ENCODE data around the gene AFF3. TPM values are rescaled to one million over a fixed set of nuclear protein-coding genes. Genes with fewer than 3 reads are reported as not detected.

Gene AFF3
- total RNA-seq, 1 experiment from 2014 or later, result 0.61 TPM

GRCh38 chr2:100054426-100054825, 88.0 kb downstream of the AFF3 start:
- Histone ChIP-seq H3K4me1 (ENCODE audit: control insufficient read depth in 1 of 2, insufficient read depth in 2 of 2, low read length in 2 of 2) (no peaks in the 10 kb centered on the region), H3K79me2 (ENCODE audit: insufficient read depth, low read length) (no peaks in the 10 kb centered on the region), H3K4me2 (ENCODE audit: low read length) (no peak overlapping the region), H3K9me3 (ENCODE audit: control insufficient read depth in 1 of 2, insufficient read depth in 1 of 2, low read depth in 1 of 2, low read length in 2 of 2) (no peaks in the 10 kb centered on the region), H3K36me3 (ENCODE audit: control insufficient read depth in 1 of 2, insufficient read depth in 2 of 2, low read length in 2 of 2) (no peaks in the 10 kb centered on the region), H3K4me3 (replicated peaks in 1 of 2; ENCODE audit: low read depth in 1 of 2, low read length in 2 of 2) (no peak overlapping the region), H3K9ac (ENCODE audit: low read length) (no peak overlapping the region), H3K27me3 (ENCODE audit: insufficient read depth, low read length) (peaks cover 19% of the 10 kb centered on the region), H4K20me1 (ENCODE audit: insufficient read depth) (no peaks in the 10 kb centered on the region), H3K9me2 (ENCODE audit: insufficient read depth) (no peaks in the 10 kb centered on the region), H2AFZ (ENCODE audit: low read depth, low read length, poor library complexity, severe bottlenecking) (no peak overlapping the region), H3K27ac (ENCODE audit: low read depth, low read length) (no peak overlapping the region)
- TF ChIP-seq ATF3 (IDR thresholded peaks at IDR 0.05) (no peak), POLR2AphosphoS5 (IDR thresholded peaks at IDR 0.05; ENCODE audit: low read depth, low read length) (no peak), MAX (IDR thresholded peaks at IDR 0.05) (no peak), SP1 (IDR thresholded peaks at IDR 0.05; ENCODE audit: low read depth) (no peak), FOSL1 (IDR thresholded peaks at IDR 0.05; ENCODE audit: low read depth) (no peak), REST (IDR thresholded peaks at IDR 0.05; ENCODE audit: low read depth) (no peak)
- intact Hi-C loops (cut with micrococcal nuclease), result no loop called here
- RAD21 ChIA-PET (ENCODE audit: low non-redundant PET in 1 of 2, low total read pairs in 2 of 2, uncharacterized antibody in 2 of 2, unreplicated experiment in 2 of 2), result no interaction called here
- DNase-seq (ENCODE audit: low read depth, low spot score), result no peak
- CTCF ChIA-PET, result no interaction called here
- POLR2A ChIA-PET, result no interaction called here
- ATAC-seq, result no peak
- no TSS peak for BruUV-seq (replicated peaks)

All from HCT116 (cell line).